Caco-2 (cell line): Measurements from ENCODE around the gene LMAN2. TPM values are rescaled to one million over a fixed set of nuclear protein-coding genes. Genes with fewer than 3 reads are reported as not detected.

Experiments used
- BruUV-seq: library from RNA; stranded (reverse); fragments of 400-500 nt; replicated peaks from 2 replicates; lab custom pipeline; 2021; lab: Mats Ljungman, UMichigan
- CTCF ChIA-PET: fragments of 300-600 bp; sonication (Branson Sonifier 250); formaldehyde crosslinking; loops from one replicate; lab custom pipeline; 2022; ENCODE audit warnings: antibody characterized with exemption; lab: Charles Lee
- POLR2A ChIA-PET: fragments of 300-600 bp; sonication (Branson Sonifier 250); formaldehyde crosslinking; loops from one replicate; lab custom pipeline; 2022; ENCODE audit warnings: antibody characterized with exemption; lab: Charles Lee
- DNase-seq, 2 experiments: peaks; one replicate each; pipeline versions ENCODE4 v3.0.0 to v3.0.0-alpha.2; 2020 to 2022
- H3K27me3 ChIP-seq: replicated peaks from 2 replicates; pipeline ENCODE4 v1.6.0; 2011; ENCODE audit warnings: low read length; ENCODE audit not compliant: control insufficient read depth, insufficient read depth
- H3K36me3 ChIP-seq: 2 replicates; pipeline ENCODE4 v1.5.1; 2011; ENCODE audit warnings: low read length; ENCODE audit not compliant: control insufficient read depth, insufficient read depth
- H3K4me1 ChIP-seq: fragments of 250-450 bp; sonication (Bioruptor Pico); 2 replicates; pipeline ENCODE4 v1.5.1; 2020; ENCODE audit warnings: mild to moderate bottlenecking
- H3K4me3 ChIP-seq: 2 replicates; pipeline ENCODE4 v1.5.1; 2011; ENCODE audit warnings: low read depth, mild to moderate bottlenecking, control low read depth, low read length
- H3K9me3 ChIP-seq: fragments of 250-450 bp; sonication (Bioruptor Pico); 2 replicates; pipeline ENCODE4 v1.5.1; 2020; ENCODE audit warnings: mild to moderate bottlenecking, moderate library complexity
- H3K27ac Mint-ChIP-seq: one replicate; pipeline ENCODE4 v1.8.0; 2022; ENCODE audit warnings: mixed read lengths; ENCODE audit not compliant: unreplicated experiment
- H3K27me3 Mint-ChIP-seq: one replicate; pipeline ENCODE4 v1.8.0; 2022; ENCODE audit warnings: mixed read lengths; ENCODE audit not compliant: insufficient read depth, unreplicated experiment
- H3K36me3 Mint-ChIP-seq: one replicate; pipeline ENCODE4 v1.8.0; 2022; ENCODE audit warnings: mild to moderate bottlenecking, mixed read lengths; ENCODE audit not compliant: insufficient read depth, unreplicated experiment
- H3K4me1 Mint-ChIP-seq: one replicate; pipeline ENCODE4 v1.8.0; 2022; ENCODE audit warnings: low read depth, mixed read lengths; ENCODE audit not compliant: unreplicated experiment
- H3K4me3 Mint-ChIP-seq: one replicate; pipeline ENCODE4 v1.8.0; 2022; ENCODE audit warnings: mild to moderate bottlenecking, moderate library complexity, mixed read lengths; ENCODE audit not compliant: unreplicated experiment
- H3K9me3 Mint-ChIP-seq: one replicate; pipeline ENCODE4 v1.8.0; 2022; ENCODE audit warnings: mixed read lengths; ENCODE audit not compliant: unreplicated experiment
- intact Hi-C: fragments of 100-400 bp; cut with micrococcal nuclease; formaldehyde crosslinking; loops from one replicate; pipeline ENCODE4 v1.10.0; 2022; ENCODE audit not compliant: unreplicated experiment
- total RNA-seq: library from RNA; stranded (reverse); gene quantifications from 2 replicates; pipeline ENCODE4 v1.2.3, GENCODE V29; 2022
- TF ChIP-seq, protein P1 (sequence below), 2 experiments: fragments of 200-600 bp in 1 of 2; IDR thresholded peaks; 1 replicate in 1 of 2; 2 replicates in 1 of 2; pipeline versions ENCODE4 v1.5.1 to v1.8.0; 2011 to 2022; ENCODE audit warnings: antibody characterized with exemption in 1 of 2, control low read depth in 1 of 2, inconsistent platforms in 1 of 2, low read depth in 1 of 2, low read length in 1 of 2, mild to moderate bottlenecking in 1 of 2, moderate library complexity in 1 of 2; ENCODE audit not compliant: insufficient read depth in 1 of 2, severe bottlenecking in 1 of 2, unreplicated experiment in 1 of 2

The LMAN2 gene
- total RNA-seq, 1 experiment from 2014 or later, result 241 TPM

DNA sequence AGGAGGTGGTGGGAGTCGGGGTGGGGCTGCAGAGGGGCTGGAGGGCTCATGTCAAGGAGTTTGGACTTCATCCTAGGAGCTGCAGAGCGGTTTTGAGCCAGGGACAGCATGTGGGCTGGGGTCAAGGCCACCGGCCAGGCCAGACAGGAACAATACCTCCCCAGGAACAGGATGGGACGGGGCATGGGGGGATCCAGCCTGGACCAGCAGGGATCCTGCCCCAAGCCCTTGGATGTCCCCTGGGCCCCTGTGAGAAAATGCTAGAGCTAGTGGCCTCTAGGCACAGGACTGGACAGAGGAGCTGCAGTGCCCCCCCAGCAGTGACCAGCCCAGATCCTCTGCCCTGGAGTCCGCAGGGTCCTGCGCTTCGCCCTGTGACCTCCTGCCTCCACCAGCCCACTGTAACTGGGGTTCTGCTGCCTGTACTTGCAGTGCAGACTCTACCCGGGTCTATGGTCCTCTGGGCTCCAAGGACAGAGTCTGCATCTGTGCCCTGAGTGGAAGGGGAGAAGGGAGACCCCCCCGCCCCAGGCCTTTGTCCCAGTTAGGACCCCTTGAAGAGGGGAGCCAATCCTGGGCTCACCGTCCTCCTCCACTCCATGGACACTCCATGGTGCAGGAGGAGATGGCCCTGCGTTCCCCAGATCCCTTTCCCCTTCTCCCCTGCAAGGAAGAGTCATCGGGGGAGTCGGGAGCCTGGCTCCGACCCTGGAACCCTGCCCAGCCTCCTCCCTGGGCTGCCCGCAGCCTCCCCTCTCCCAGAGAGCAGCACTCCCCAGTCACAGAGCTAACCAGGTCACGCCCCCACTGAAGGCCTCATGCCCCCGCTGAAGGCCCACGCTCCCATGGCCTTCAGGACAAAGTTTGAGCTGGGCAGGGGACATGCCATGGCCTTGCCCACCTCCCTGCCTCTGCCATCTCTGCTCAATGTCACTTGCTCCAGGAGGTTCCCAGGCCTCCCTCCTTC, 36.8 kb downstream of the LMAN2 start:
- BruUV-seq, result no TSS peak
- H3K27me3 ChIP-seq, result no peaks in the 10 kb centered on the region
- H3K36me3 ChIP-seq, result peaks cover 3% of the 10 kb centered on the region; the same call in 1 of the 2 replicates
- Mint-ChIP-seq H3K4me3 (no peak overlapping the region), H3K36me3 (peaks cover 37% of the 10 kb centered on the region), H3K4me1 (peaks cover 13% of the 10 kb centered on the region), H3K27me3 (no peaks in the 10 kb centered on the region), H3K9me3 (no peaks in the 10 kb centered on the region), H3K27ac (peak overlapping the region; percentile 35)
- POLR2A ChIA-PET, result no interaction called here
- intact Hi-C loops, result no loop called here
- TF ChIP-seq, protein P1, sequence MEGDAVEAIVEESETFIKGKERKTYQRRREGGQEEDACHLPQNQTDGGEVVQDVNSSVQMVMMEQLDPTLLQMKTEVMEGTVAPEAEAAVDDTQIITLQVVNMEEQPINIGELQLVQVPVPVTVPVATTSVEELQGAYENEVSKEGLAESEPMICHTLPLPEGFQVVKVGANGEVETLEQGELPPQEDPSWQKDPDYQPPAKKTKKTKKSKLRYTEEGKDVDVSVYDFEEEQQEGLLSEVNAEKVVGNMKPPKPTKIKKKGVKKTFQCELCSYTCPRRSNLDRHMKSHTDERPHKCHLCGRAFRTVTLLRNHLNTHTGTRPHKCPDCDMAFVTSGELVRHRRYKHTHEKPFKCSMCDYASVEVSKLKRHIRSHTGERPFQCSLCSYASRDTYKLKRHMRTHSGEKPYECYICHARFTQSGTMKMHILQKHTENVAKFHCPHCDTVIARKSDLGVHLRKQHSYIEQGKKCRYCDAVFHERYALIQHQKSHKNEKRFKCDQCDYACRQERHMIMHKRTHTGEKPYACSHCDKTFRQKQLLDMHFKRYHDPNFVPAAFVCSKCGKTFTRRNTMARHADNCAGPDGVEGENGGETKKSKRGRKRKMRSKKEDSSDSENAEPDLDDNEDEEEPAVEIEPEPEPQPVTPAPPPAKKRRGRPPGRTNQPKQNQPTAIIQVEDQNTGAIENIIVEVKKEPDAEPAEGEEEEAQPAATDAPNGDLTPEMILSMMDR (IDR thresholded peaks at IDR 0.05; ENCODE audit: insufficient read depth in 1 of 2, low read depth in 1 of 2, low read length in 1 of 2, severe bottlenecking in 1 of 2, unreplicated experiment in 1 of 2), result no peak
- peaks cover 10% of the 10 kb centered on the region for H3K4me1 ChIP-seq
- H3K9me3 ChIP-seq, result no peaks in the 10 kb centered on the region
- CTCF ChIA-PET, result interaction anchor here (0.6 kb wide), 1 partner anchor 34 kb away, joined by 3 read pairs; no protein-coding TSS in a partner anchor
- DNase-seq, result peak in 1 of 2 experiments; percentile 37
- no peak overlapping the region for H3K4me3 ChIP-seq

DNA sequence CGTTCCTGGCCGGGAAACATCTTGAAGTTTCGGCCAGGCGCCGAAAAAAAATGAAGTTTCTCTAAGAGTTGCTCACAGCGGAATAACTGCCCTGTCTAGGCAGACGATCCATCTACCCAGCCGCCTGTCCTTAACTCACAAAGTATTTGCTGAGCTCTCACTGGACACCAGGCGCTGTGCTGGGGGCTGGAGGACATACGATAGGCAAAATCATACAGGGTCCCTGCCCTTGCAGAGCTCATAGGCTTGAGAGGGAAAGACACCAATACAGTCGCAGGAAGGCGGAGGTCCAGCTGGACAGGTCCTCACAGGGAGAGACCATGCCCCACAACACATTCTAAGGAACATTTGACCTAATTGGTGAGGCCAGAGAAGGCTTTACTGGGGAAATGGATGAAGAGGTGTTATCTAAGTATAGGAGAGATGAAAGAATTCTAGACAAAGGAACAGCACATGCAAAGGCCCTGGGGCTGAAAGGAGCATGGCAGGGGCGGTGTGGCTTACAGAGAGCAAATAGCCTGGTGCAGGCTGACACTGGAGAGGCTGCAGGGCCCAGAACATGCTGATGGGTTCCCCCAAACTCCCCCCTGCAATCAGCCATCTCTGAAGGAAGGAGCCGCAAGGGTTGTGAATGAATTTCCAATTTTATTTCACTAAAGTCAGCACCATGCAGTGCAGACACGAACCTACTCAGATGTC, 37.8 kb downstream of the LMAN2 start:
- Mint-ChIP-seq H3K27ac (no peak overlapping the region), H3K27me3 (no peaks in the 10 kb centered on the region), H3K9me3 (no peaks in the 10 kb centered on the region), H3K4me1 (peaks cover 11% of the 10 kb centered on the region), H3K36me3 (peaks cover 41% of the 10 kb centered on the region), H3K4me3 (no peak overlapping the region)
- POLR2A ChIA-PET, result no interaction called here
- H3K36me3 ChIP-seq, result peaks cover 3% of the 10 kb centered on the region
- TF ChIP-seq, protein P1 (IDR thresholded peaks at IDR 0.05; ENCODE audit: insufficient read depth in 1 of 2, low read depth in 1 of 2, low read length in 1 of 2, severe bottlenecking in 1 of 2, unreplicated experiment in 1 of 2), result no peak
- no peaks in the 10 kb centered on the region for H3K9me3 ChIP-seq
- no TSS peak for BruUV-seq
- DNase-seq, result peak in 1 of 2 experiments; percentile 19
- intact Hi-C loops, result loop anchor here (1.0 to 2.0 kb wide), 4 partner anchors 13 to 183 kb away; partner anchors contain the start of genes LMAN2 and PDLIM7
- peaks cover 11% of the 10 kb centered on the region for H3K4me1 ChIP-seq
- no peaks in the 10 kb centered on the region for H3K27me3 ChIP-seq
- CTCF ChIA-PET, result interaction anchor here (2.1 kb wide), 1 partner anchor 144 kb away, joined by 8 read pairs; no protein-coding TSS in a partner anchor
- H3K4me3 ChIP-seq, result no peak overlapping the region
